ENCODE measurements around the gene ADGRD2. TPM values are rescaled to one million over a fixed set of nuclear protein-coding genes. Genes with fewer than 3 reads are reported as not detected.
A peak's percentile ranks its signal among the peaks of the same experiment; 100 is the strongest.

The ADGRD2 gene
- total and polyA plus RNA-seq, 9 of the 15 experiments (the other 6 are each of a cell fraction or from before 2014, with no cell fraction given), result not detected

GRCh38 chr9:124414612-124415011 lies 35.6 kb upstream of the ADGRD2 start:
- Histone ChIP-seq H3K4me2 (ENCODE audit: insufficient read depth, low read length) (peak overlapping the region; percentile 100), H3K4me1 (replicated peaks in 1 of 2; ENCODE audit: control insufficient read depth in 2 of 2, insufficient read depth in 2 of 2, low read length in 2 of 2) (peaks cover 8 to 9% of the 10 kb centered on the region in 2 experiments; a peak in 4 of 5 replicates), H3K27me3 (ENCODE audit: control insufficient read depth in 2 of 2, insufficient read depth in 2 of 2, low read length in 2 of 2) (no peaks in the 10 kb centered on the region), H3K9me1 (ENCODE audit: control insufficient read depth, insufficient read depth, low read length) (no peaks in the 10 kb centered on the region), H4K20me1 (replicated peaks; ENCODE audit: control insufficient read depth, insufficient read depth, low read length) (no peaks in the 10 kb centered on the region; the same call in 1 of the 2 replicates), H3K9me3 (replicated peaks; ENCODE audit: control insufficient read depth, insufficient read depth, low read depth, low read length) (peaks cover 6% of the 10 kb centered on the region), H2AFZ (ENCODE audit: low read depth, low read length) (peak overlapping the region; percentile 85), H3K4me3 (peak overlapping the region; percentile 89), H3K36me3 (ENCODE audit: control insufficient read depth, insufficient read depth, low read length) (peaks cover 48% of the 10 kb centered on the region), H3K79me2 (ENCODE audit: control insufficient read depth, insufficient read depth, low read length) (peaks cover 41% of the 10 kb centered on the region), H3K27ac (ENCODE audit: extremely low read depth, low read depth, low read length) (peak overlapping the region; percentile 89), H3K9ac (ENCODE audit: insufficient read depth in 1 of 2, low read depth in 2 of 2, low read length in 2 of 2) (peak overlapping the region; percentile 93 to 97)
- no peak for FAIRE-seq
- no TSS peak for BruUV-seq (replicated peaks)
- ChIA-PET POLR2A (interaction anchor here (0.7 to 1.3 kb wide), 3 partner anchors 10 to 23 kb away, joined by 3 to 4 read pairs (median 3); no protein-coding TSS in a partner anchor), CTCF (ENCODE audit: low intra/inter-chr PET ratio) (interaction anchor here (1.1 kb wide), 1 partner anchor 124 kb away, joined by 3 read pairs; no protein-coding TSS in a partner anchor)
- intact Hi-C loops (cut with micrococcal nuclease), result no loop called here
- in situ Hi-C loops (cut with MboI), result loop anchor here (25.0 kb wide), 1 partner anchor 298 kb away; no protein-coding TSS in a partner anchor
- no peak for DNase-seq (ENCODE audit: extremely low read depth in 1 of 4, low spot score in 3 of 4)
- WGBS (ENCODE audit: insufficient coverage, low coverage, missing lambda C conversion rate), result 1% methylated on average over 13 of the region's 13 CpGs
- TF ChIP-seq GATA2 (CRISPR knock-in tag; IDR thresholded peaks at IDR 0.05) (no peak), PREB (CRISPR knock-in tag; IDR thresholded peaks at IDR 0.05) (0 out of 2 replicates have a peak, but pooled peaks have one; percentile 46), MECOM (CRISPR knock-in tag; IDR thresholded peaks at IDR 0.05) (no peak), NCOA2 (IDR thresholded peaks at IDR 0.05; ENCODE audit: partially characterized antibody in 2 of 2) (no peak), HNRNPUL1 (IDR thresholded peaks at IDR 0.05; ENCODE audit: low read length) (no peak), MNT (conservative IDR thresholded peaks at IDR 0.05) (no peak), KDM4B (IDR thresholded peaks at IDR 0.05; ENCODE audit: borderline replicate concordance in 2 of 2, low read depth in 1 of 2) (no peak)
- TF ChIP-seq, protein P1, sequence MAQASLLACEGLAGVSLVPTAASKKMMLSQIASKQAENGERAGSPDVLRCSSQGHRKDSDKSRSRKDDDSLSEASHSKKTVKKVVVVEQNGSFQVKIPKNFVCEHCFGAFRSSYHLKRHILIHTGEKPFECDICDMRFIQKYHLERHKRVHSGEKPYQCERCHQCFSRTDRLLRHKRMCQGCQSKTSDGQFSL (CRISPR knock-in tag; IDR thresholded peaks at IDR 0.05), result 0 out of 2 replicates have a peak, but pooled peaks have one; percentile 20
- TF ChIP-seq, protein P1 (tag; IDR thresholded peaks at IDR 0.05), result no peak
- no peak for ATAC-seq

Measured in K562 (cell line).